ENCODE data around the gene MPP7.

MPP7 gene

GRCh38 chr10:28302012-28302637 lies 739 bp downstream of the MPP7 start:
- no peaks in the 10 kb centered on the region for H3K9me2 ChIP-seq (replicated peaks; ENCODE audit: insufficient read depth, low read length)
- peak overlapping the region; percentile 83 for H3K4me3 ChIP-seq (ENCODE audit: insufficient read depth, low read length, poor library complexity, severe bottlenecking)
- H3K9me3 ChIP-seq (ENCODE audit: insufficient read depth, low read length): no peaks in the 10 kb centered on the region
- H3K79me2 ChIP-seq (ENCODE audit: insufficient read depth, low read length): no peaks in the 10 kb centered on the region
- peak overlapping the region; percentile 91 for H3K4me2 ChIP-seq (ENCODE audit: low read depth, low read length, poor library complexity, severe bottlenecking)
- H2AFZ ChIP-seq (ENCODE audit: low read depth, low read length, severe bottlenecking): peak overlapping the region; percentile 91
- no peaks in the 10 kb centered on the region for H3K27me3 ChIP-seq (ENCODE audit: low read length)
- TF ChIP-seq EZH2phosphoT487 (conservative IDR thresholded peaks at IDR 0.05; ENCODE audit: low read length) (no peak), CTCF (IDR thresholded peaks at IDR 0.05; ENCODE audit: insufficient read depth, low read length, poor library complexity, severe bottlenecking) (no peak)
- H4K20me1 ChIP-seq (ENCODE audit: low read depth, low read length): no peaks in the 10 kb centered on the region
- H3K27ac ChIP-seq (ENCODE audit: low read depth, low read length): no peak overlapping the region
- H3K36me3 ChIP-seq (ENCODE audit: low read length): no peaks in the 10 kb centered on the region
- H3K9ac ChIP-seq (ENCODE audit: low read length): peak overlapping the region; percentile 54
- H3F3A ChIP-seq (ENCODE audit: insufficient read depth): no peaks in the 10 kb centered on the region

GRCh38 chr10:28300027-28300426 lies 2.8 kb downstream of the MPP7 start:
- Histone ChIP-seq H3K27me3 (ENCODE audit: low read length) (no peaks in the 10 kb centered on the region), H3K4me3 (ENCODE audit: insufficient read depth, low read length, poor library complexity, severe bottlenecking) (no peak overlapping the region), H3K79me2 (ENCODE audit: insufficient read depth, low read length) (no peaks in the 10 kb centered on the region), H3K9me3 (ENCODE audit: insufficient read depth, low read length) (no peaks in the 10 kb centered on the region), H2AFZ (ENCODE audit: low read depth, low read length, severe bottlenecking) (no peak overlapping the region), H3K27ac (ENCODE audit: low read depth, low read length) (no peak overlapping the region), H3K4me2 (ENCODE audit: low read depth, low read length, poor library complexity, severe bottlenecking) (no peak overlapping the region), H3F3A (ENCODE audit: insufficient read depth) (no peaks in the 10 kb centered on the region), H3K9ac (ENCODE audit: low read length) (no peak overlapping the region), H4K20me1 (ENCODE audit: low read depth, low read length) (no peaks in the 10 kb centered on the region), H3K36me3 (ENCODE audit: low read length) (no peaks in the 10 kb centered on the region), H3K9me2 (replicated peaks; ENCODE audit: insufficient read depth, low read length) (no peaks in the 10 kb centered on the region)
- TF ChIP-seq CTCF (IDR thresholded peaks at IDR 0.05; ENCODE audit: insufficient read depth, low read length, poor library complexity, severe bottlenecking) (no peak), EZH2phosphoT487 (conservative IDR thresholded peaks at IDR 0.05; ENCODE audit: low read length) (no peak)

GRCh38 chr10:28298951-28299350 lies 3.9 kb downstream of the MPP7 start:
- H3K4me2 ChIP-seq (ENCODE audit: low read depth, low read length, poor library complexity, severe bottlenecking): no peak overlapping the region
- H3K79me2 ChIP-seq (ENCODE audit: insufficient read depth, low read length): no peaks in the 10 kb centered on the region
- no peaks in the 10 kb centered on the region for H4K20me1 ChIP-seq (ENCODE audit: low read depth, low read length)
- H3K4me3 ChIP-seq (ENCODE audit: insufficient read depth, low read length, poor library complexity, severe bottlenecking): no peak overlapping the region
- TF ChIP-seq CTCF (IDR thresholded peaks at IDR 0.05; ENCODE audit: insufficient read depth, low read length, poor library complexity, severe bottlenecking): no peak
- TF ChIP-seq EZH2phosphoT487 (conservative IDR thresholded peaks at IDR 0.05; ENCODE audit: low read length): no peak
- no peaks in the 10 kb centered on the region for H3K36me3 ChIP-seq (ENCODE audit: low read length)
- H2AFZ ChIP-seq (ENCODE audit: low read depth, low read length, severe bottlenecking): no peak overlapping the region
- no peaks in the 10 kb centered on the region for H3K27me3 ChIP-seq (ENCODE audit: low read length)
- no peaks in the 10 kb centered on the region for H3K9me2 ChIP-seq (replicated peaks; ENCODE audit: insufficient read depth, low read length)
- no peak overlapping the region for H3K9ac ChIP-seq (ENCODE audit: low read length)
- no peaks in the 10 kb centered on the region for H3F3A ChIP-seq (ENCODE audit: insufficient read depth)
- no peaks in the 10 kb centered on the region for H3K9me3 ChIP-seq (ENCODE audit: insufficient read depth, low read length)
- H3K27ac ChIP-seq (ENCODE audit: low read depth, low read length): no peak overlapping the region

Measured in SU-DHL-6 (cell line).